GM23248 (cell line): ENCODE results near the gene TNFRSF13B. TPM values are rescaled to one million over a fixed set of nuclear protein-coding genes. Genes with fewer than 3 reads are reported as not detected.
"Not testable (repeated sequence)": the region's sequence is repeated elsewhere in the genome, so short reads cannot be mapped to it uniquely, and the experiment has no call there.

Experiments
- DNase-seq: peaks from one replicate; pipeline ENCODE4 v3.0.0-alpha.2; 2015
- H2AFZ ChIP-seq: fragments of 200-600 bp; sonication (generic); 2 replicates; pipeline ENCODE4 v1.6.1; 2016; ENCODE audit warnings: antibody characterized with exemption
- H3F3A ChIP-seq: fragments of 200-600 bp; sonication (generic); 2 replicates; pipeline ENCODE4 v1.6.1; 2016; ENCODE audit warnings: mild to moderate bottlenecking, antibody characterized with exemption, mixed run types; ENCODE audit not compliant: insufficient read depth
- H3K27ac ChIP-seq: fragments of 200-600 bp; sonication (generic); 2 replicates; pipeline ENCODE4 v1.5.1; 2016; ENCODE audit warnings: mild to moderate bottlenecking
- H3K27me3 ChIP-seq: fragments of 200-600 bp; sonication (generic); replicated peaks from 2 replicates; pipeline ENCODE4 v1.6.1; 2016; ENCODE audit warnings: mild to moderate bottlenecking; ENCODE audit not compliant: insufficient read depth
- H3K36me3 ChIP-seq: fragments of 200-600 bp; sonication (generic); 2 replicates; pipeline ENCODE4 v1.6.1; 2016; ENCODE audit warnings: low read depth, mild to moderate bottlenecking
- H3K4me1 ChIP-seq: fragments of 200-600 bp; sonication (generic); 2 replicates; pipeline ENCODE4 v1.6.1; 2016; ENCODE audit warnings: mild to moderate bottlenecking; ENCODE audit not compliant: insufficient read depth
- H3K4me2 ChIP-seq: fragments of 200-600 bp; sonication (generic); one replicate; pipeline ENCODE4 v1.6.1; 2016; ENCODE audit warnings: mild to moderate bottlenecking; ENCODE audit not compliant: unreplicated experiment
- H3K4me3 ChIP-seq: fragments of 200-600 bp; sonication (generic); 2 replicates; pipeline ENCODE4 v1.5.1; 2016; ENCODE audit warnings: mild to moderate bottlenecking
- H3K79me2 ChIP-seq: fragments of 200-600 bp; sonication (generic); 2 replicates; pipeline ENCODE4 v1.6.1; 2016; ENCODE audit warnings: mild to moderate bottlenecking; ENCODE audit not compliant: insufficient read depth
- H3K9ac ChIP-seq: fragments of 200-600 bp; sonication (generic); 2 replicates; pipeline ENCODE4 v1.6.1; 2016; ENCODE audit warnings: mild to moderate bottlenecking
- H3K9me2 ChIP-seq: fragments of 200-600 bp; sonication (generic); 2 replicates; pipeline ENCODE4 v1.6.1; 2016; ENCODE audit warnings: mixed run types, mild to moderate bottlenecking, moderate library complexity; ENCODE audit not compliant: insufficient read depth
- H3K9me3 ChIP-seq: fragments of 200-600 bp; sonication (generic); one replicate; pipeline ENCODE4 v1.6.1; 2017; ENCODE audit warnings: low read depth
- H4K20me1 ChIP-seq: fragments of 200-600 bp; sonication (generic); 2 replicates; pipeline ENCODE4 v1.6.0; 2016; ENCODE audit not compliant: insufficient read depth
- EZH2 ChIP-seq: fragments of 200-600 bp; sonication (generic); IDR thresholded peaks from 2 replicates; pipeline ENCODE4 v1.6.1; 2018; ENCODE audit warnings: antibody characterized with exemption, mild to moderate bottlenecking; ENCODE audit not compliant: insufficient read depth, poor library complexity, severe bottlenecking
- EZH2phosphoT487 ChIP-seq: fragments of 200-600 bp; sonication (generic); IDR thresholded peaks from 2 replicates; pipeline ENCODE4 v1.6.1; 2018; ENCODE audit warnings: antibody characterized with exemption, moderate library complexity, mild to moderate bottlenecking, low read depth; ENCODE audit not compliant: insufficient read depth
- WGBS, 2 experiments: methylation state at CpG; one replicate each; pipeline ENCODE4 v1.1.6; 2015 to 2017; ENCODE audit warnings: low lambda C conversion rate in 2 of 2, low coverage in 1 of 2; ENCODE audit errors: missing lambda C conversion rate in 2 of 2; 5-methylcytosine and 5-hydroxymethylcytosine counted together
- in situ Hi-C: fragments of 300-500 bp; cut with MboI; formaldehyde crosslinking; loops from 2 replicates; pipeline ENCODE4 v1.15.0; 2020
- polyA plus RNA-seq: library from polyadenylated mRNA; unstranded; fragments of >200 nt; fragmentation: Nextera tagmentation; extraction: Ambion mirVana; gene quantifications from 2 replicates; pipeline ENCODE4 v1.2.1, GENCODE V29; 2016
- total RNA-seq: library from RNA; depleted of rRNA; stranded (reverse); fragments of >200 nt; shearing (Covaris generic); gene quantifications from 2 replicates; pipeline ENCODE4 v1.2.3, GENCODE V29; 2014

TNFRSF13B gene
- total and polyA plus RNA-seq, 2 experiments from 2014 or later: not detected

DNA sequence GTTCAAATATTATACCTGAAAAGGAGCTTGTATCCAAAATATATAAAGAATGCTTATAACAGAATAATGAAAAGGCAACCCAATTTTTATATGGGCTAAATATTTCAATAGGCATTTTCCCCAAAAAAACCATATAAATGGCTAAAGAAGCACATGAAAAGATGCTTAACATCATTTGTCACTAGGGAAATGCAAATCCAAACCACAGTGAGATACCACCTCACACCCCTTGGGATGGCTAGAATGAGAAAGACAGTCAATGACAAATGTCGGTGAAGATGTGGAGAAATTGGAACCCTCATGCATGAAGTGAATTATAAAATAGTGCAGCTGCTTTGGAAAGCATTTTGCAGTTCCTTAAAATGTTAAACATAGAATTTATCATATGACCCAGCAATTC lies 3.1 kb downstream of the TNFRSF13B start:
- Histone ChIP-seq H3K27me3 (peaks cover 39% of the 10 kb centered on the region), H3K4me1 (no peaks in the 10 kb centered on the region), H3K36me3 (no peaks in the 10 kb centered on the region), H2AFZ (no peak overlapping the region), H4K20me1 (no peaks in the 10 kb centered on the region), H3K4me3 (no peak overlapping the region), H3K9me2 (no peaks in the 10 kb centered on the region), H3K27ac (no peak overlapping the region), H3F3A (no peaks in the 10 kb centered on the region), H3K9me3 (no peaks in the 10 kb centered on the region), H3K79me2 (no peaks in the 10 kb centered on the region), H3K9ac (no peak overlapping the region), H3K4me2 (no peak overlapping the region)
- TF ChIP-seq EZH2phosphoT487 (no peak), EZH2 (no peak)
- DNase-seq: no peak
- in situ Hi-C loops: no loop called here
- WGBS, 2 experiments: 29 to 42% methylated on average over 1 of the region's 1 CpG

DNA sequence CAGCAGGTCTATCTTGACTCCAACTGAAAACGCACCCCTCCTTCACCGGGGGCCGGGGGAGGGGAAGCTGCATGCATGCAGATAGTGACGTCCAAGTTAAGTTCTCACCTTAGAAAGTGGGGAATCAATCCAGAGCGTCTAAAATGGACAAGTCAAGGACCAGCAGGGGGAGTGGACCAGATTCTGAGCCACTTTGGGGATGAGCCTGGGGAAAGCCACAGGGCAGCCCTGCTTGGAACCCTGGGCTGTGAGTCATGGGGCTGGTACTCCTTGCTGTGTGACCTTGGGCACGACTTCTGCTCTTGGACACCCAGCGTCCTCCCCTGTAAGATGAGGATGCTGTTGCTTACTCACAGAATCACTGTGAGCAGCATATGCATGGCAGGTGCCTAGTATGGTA lies 9.1 kb downstream of the TNFRSF13B start:
- in situ Hi-C loops: no loop called here
- H3K27ac ChIP-seq: no peak overlapping the region
- H4K20me1 ChIP-seq: no peaks in the 10 kb centered on the region
- TF ChIP-seq EZH2: no peak
- no peak for TF ChIP-seq EZH2phosphoT487
- no peak overlapping the region for H3K9ac ChIP-seq
- H3K4me2 ChIP-seq: no peak overlapping the region
- no peaks in the 10 kb centered on the region for H3K79me2 ChIP-seq
- WGBS, 2 experiments: 53 to 58% methylated on average over 7 of the region's 7 CpGs
- no peaks in the 10 kb centered on the region for H3K36me3 ChIP-seq
- H3K4me3 ChIP-seq: no peak overlapping the region
- no peaks in the 10 kb centered on the region for H3K9me2 ChIP-seq
- H2AFZ ChIP-seq: no peak overlapping the region
- no peaks in the 10 kb centered on the region for H3K9me3 ChIP-seq
- H3K27me3 ChIP-seq: peaks cover 51% of the 10 kb centered on the region
- H3F3A ChIP-seq: no peaks in the 10 kb centered on the region
- peak; percentile 25 for DNase-seq
- no peaks in the 10 kb centered on the region for H3K4me1 ChIP-seq

DNA sequence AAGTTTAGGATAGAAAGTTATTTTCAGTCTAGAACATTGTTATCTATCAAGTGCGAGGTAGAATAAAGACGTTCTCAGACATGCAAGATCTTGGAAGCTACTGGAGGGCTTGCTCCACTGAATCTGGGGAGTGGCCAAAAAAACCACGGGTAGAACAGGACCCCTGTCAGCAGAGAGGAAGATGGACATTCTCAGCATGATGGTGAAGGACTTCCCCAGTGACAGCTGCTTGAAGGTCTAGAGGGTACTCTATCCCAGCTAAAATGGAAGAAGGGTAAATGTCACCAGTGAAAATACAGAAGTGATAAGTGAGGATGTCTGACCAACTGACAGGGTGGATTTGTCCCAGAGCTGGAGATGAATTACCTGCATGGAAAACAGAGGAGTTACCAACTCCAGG lies 10.1 kb downstream of the TNFRSF13B start:
- 66 to 81% methylated on average over 3 of the region's 3 CpGs for WGBS, 2 experiments
- in situ Hi-C loops: no loop called here
- Histone ChIP-seq H3K4me2 (no peak overlapping the region), H4K20me1 (no peaks in the 10 kb centered on the region), H3K9me2 (no peaks in the 10 kb centered on the region), H2AFZ (no peak overlapping the region), H3K79me2 (no peaks in the 10 kb centered on the region), H3K9me3 (no peaks in the 10 kb centered on the region), H3K9ac (no peak overlapping the region), H3K36me3 (no peaks in the 10 kb centered on the region), H3K27me3 (peaks cover 52% of the 10 kb centered on the region), H3K4me3 (no peak overlapping the region), H3K4me1 (no peaks in the 10 kb centered on the region), H3F3A (no peaks in the 10 kb centered on the region), H3K27ac (no peak overlapping the region)
- TF ChIP-seq EZH2phosphoT487 (no peak), EZH2 (no peak)
- no peak for DNase-seq

DNA sequence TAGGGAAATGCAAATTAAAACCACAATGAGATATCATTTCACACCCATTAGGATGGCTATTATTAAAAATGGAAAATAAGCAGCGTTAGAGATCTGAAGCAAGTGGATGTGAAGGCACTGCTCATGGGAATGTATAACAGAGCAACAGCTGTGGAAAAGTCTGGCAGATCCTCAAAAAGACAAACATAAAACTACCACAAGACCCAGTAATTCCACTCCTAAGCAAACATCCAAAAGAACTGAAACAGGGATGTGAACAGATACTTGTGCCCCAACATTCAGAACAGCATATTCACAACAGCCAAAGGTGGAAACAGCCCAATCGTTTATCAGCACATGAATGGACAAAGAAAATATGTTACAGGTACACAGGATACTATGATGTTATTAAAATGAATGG lies 10.9 kb downstream of the TNFRSF13B start:
- H3K4me2 ChIP-seq, H3K9me2 ChIP-seq, DNase-seq, H2AFZ ChIP-seq, H3K4me3 ChIP-seq, H4K20me1 ChIP-seq, H3K36me3 ChIP-seq, H3F3A ChIP-seq, in situ Hi-C loops, H3K9me3 ChIP-seq, H3K79me2 ChIP-seq, H3K4me1 ChIP-seq, H3K27ac ChIP-seq, H3K9ac ChIP-seq: not testable (repeated sequence)
- 50 to 67% methylated on average over 2 of the region's 2 CpGs for WGBS, 2 experiments
- H3K27me3 ChIP-seq: peaks cover 56% of the 10 kb centered on the region

DNA sequence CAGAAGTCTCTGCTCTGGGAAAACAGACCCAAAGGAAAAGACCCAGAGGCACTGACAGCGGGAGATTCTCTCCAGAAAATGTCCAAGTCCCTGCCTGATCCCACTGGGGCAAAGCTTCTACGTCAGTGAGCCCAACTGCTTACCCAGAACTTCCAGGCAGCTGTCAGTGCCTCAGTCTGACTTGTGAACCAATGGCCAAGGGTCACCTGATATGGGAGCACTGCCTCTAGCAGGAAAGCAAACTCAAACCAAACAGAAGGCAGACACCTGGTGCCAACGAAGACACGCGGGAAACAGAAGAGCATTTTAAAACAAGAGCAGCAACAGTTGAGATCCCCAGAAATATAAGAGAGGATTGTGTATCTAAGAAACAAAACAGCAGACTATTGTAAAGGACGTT lies 16.9 kb downstream of the TNFRSF13B start:
- in situ Hi-C loops, DNase-seq, H3K27ac ChIP-seq, H3K9me3 ChIP-seq, H3K36me3 ChIP-seq, H2AFZ ChIP-seq, H3K9me2 ChIP-seq, H3K4me1 ChIP-seq, H3K4me3 ChIP-seq, H3F3A ChIP-seq, H3K9ac ChIP-seq, H3K79me2 ChIP-seq, H4K20me1 ChIP-seq, H3K4me2 ChIP-seq: not testable (repeated sequence)
- 29 to 34% methylated on average over 6 of the region's 6 CpGs for WGBS, 2 experiments
- peaks cover 34% of the 10 kb centered on the region for H3K27me3 ChIP-seq
